SU-DHL-6 (cell line): ENCODE results near the gene LMNA.

Experiments used
- H2AFZ ChIP-seq: fragments of 200-600 bp; sonication (generic); 2 replicates; pipeline ENCODE4 v1.6.1; 2014; ENCODE audit warnings: low read depth, mild to moderate bottlenecking, moderate library complexity, mixed read lengths, antibody characterized with exemption, low read length; ENCODE audit not compliant: severe bottlenecking
- H3F3A ChIP-seq: fragments of 200-600 bp; shearing (Covaris generic); 2 replicates; pipeline ENCODE4 v1.6.0; 2016; ENCODE audit warnings: antibody characterized with exemption, mild to moderate bottlenecking; ENCODE audit not compliant: insufficient read depth
- H3K27ac ChIP-seq: fragments of 200-600 bp; sonication (generic); 2 replicates; pipeline ENCODE4 v1.5.1; 2016; ENCODE audit warnings: low read depth, mild to moderate bottlenecking, low read length, moderate library complexity, mixed read lengths
- H3K27me3 ChIP-seq: fragments of 200-600 bp; sonication (generic), shearing (Covaris generic); 2 replicates; pipeline ENCODE4 v1.6.0; 2014; ENCODE audit warnings: mild to moderate bottlenecking, low read length
- H3K36me3 ChIP-seq: fragments of 200-600 bp; sonication (generic); 2 replicates; pipeline ENCODE4 v1.6.1; 2014; ENCODE audit warnings: mild to moderate bottlenecking, low read length, mixed read lengths
- H3K4me2 ChIP-seq: fragments of 300-600, 200-600 bp; shearing (Covaris generic), sonication (generic); 2 replicates; pipeline ENCODE4 v1.6.0; 2014; ENCODE audit warnings: low read length, low read depth, mild to moderate bottlenecking; ENCODE audit not compliant: poor library complexity, severe bottlenecking
- H3K4me3 ChIP-seq: fragments of 200-600 bp; sonication (generic); 2 replicates; pipeline ENCODE4 v1.5.1; 2014; ENCODE audit warnings: antibody characterized with exemption, low read length, mild to moderate bottlenecking, mixed read lengths; ENCODE audit not compliant: insufficient read depth, poor library complexity, severe bottlenecking
- H3K79me2 ChIP-seq: fragments of 200-600 bp; sonication (generic); 2 replicates; pipeline ENCODE4 v1.6.1; 2014; ENCODE audit warnings: mild to moderate bottlenecking, low read length, moderate library complexity; ENCODE audit not compliant: insufficient read depth
- H3K9ac ChIP-seq: fragments of 200-600 bp; sonication (generic); 2 replicates; pipeline ENCODE4 v1.7.0; 2014; ENCODE audit warnings: mild to moderate bottlenecking, low read length
- H3K9me2 ChIP-seq: fragments of 200-600 bp; sonication (generic); replicated peaks from 2 replicates; pipeline ENCODE4 v1.6.1; 2014; ENCODE audit warnings: low read length; ENCODE audit not compliant: insufficient read depth
- H3K9me3 ChIP-seq: fragments of 200-600 bp; sonication (generic); 2 replicates; pipeline ENCODE4 v1.6.1; 2014; ENCODE audit warnings: low read length, mixed read lengths; ENCODE audit not compliant: insufficient read depth
- H4K20me1 ChIP-seq: fragments of 200-600 bp; sonication (generic); 2 replicates; pipeline ENCODE4 v1.6.1; 2014; ENCODE audit warnings: low read depth, mild to moderate bottlenecking, antibody characterized with exemption, low read length, moderate library complexity, mixed read lengths
- CTCF ChIP-seq: fragments of 200-600 bp; sonication (generic); IDR thresholded peaks from one replicate; pipeline ENCODE4 v1.5.1; 2017; ENCODE audit warnings: antibody characterized with exemption, mild to moderate bottlenecking, low read length, moderate library complexity; ENCODE audit not compliant: insufficient read depth, poor library complexity, severe bottlenecking
- EZH2phosphoT487 ChIP-seq: fragments of 200-600 bp; sonication (generic), shearing (Covaris generic); conservative IDR thresholded peaks from 2 replicates; pipeline ENCODE4 v1.6.1; 2018; ENCODE audit warnings: mild to moderate bottlenecking, antibody characterized with exemption, low read length, moderate library complexity, mixed read lengths

Gene LMNA

DNA sequence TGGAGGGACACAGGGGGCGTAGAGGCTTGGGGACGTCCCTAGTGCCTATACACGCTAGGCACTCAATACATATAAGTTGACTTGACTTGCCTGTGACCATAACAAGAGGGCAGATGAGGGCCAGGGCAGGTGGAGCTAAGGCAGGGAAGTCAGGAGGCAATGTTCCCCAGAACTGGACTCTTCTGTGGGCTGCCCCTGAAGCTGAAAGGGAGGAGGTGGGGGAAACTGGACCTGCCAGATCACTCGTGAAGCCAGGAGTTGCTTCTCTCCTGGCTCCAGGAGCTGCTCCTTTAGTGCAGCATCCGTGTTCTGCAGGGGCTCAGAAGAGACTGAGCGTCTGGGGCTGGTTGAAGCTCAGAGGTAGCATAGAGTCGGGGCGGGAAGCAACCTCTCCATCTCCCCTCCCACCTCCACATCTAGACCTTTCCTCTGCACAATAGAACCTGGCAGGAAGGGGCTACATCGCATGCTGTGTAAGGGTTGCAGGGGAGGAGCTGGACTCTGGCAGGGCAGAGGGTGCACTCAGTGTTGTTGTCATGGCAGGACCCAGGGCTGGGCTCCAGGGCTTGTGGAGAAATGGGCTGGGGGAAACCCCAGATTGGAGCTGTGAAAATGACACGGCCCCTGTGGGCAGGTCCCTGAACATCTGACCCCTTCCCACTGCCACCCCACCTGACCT lies 36.0 kb downstream of the LMNA start:
- Histone ChIP-seq H3K27me3 (no peaks in the 10 kb centered on the region), H3K9me2 (no peaks in the 10 kb centered on the region), H3K36me3 (no peaks in the 10 kb centered on the region), H3K4me3 (peak overlapping the region; percentile 62), H3K9ac (peak overlapping the region; percentile 67), H3K9me3 (no peaks in the 10 kb centered on the region), H4K20me1 (no peaks in the 10 kb centered on the region), H3K27ac (peak overlapping the region; percentile 94), H2AFZ (no peak overlapping the region), H3F3A (peaks cover 61% of the 10 kb centered on the region), H3K79me2 (peaks cover 32% of the 10 kb centered on the region), H3K4me2 (peak overlapping the region; percentile 98)
- TF ChIP-seq EZH2phosphoT487 (no peak), CTCF (no peak)

DNA sequence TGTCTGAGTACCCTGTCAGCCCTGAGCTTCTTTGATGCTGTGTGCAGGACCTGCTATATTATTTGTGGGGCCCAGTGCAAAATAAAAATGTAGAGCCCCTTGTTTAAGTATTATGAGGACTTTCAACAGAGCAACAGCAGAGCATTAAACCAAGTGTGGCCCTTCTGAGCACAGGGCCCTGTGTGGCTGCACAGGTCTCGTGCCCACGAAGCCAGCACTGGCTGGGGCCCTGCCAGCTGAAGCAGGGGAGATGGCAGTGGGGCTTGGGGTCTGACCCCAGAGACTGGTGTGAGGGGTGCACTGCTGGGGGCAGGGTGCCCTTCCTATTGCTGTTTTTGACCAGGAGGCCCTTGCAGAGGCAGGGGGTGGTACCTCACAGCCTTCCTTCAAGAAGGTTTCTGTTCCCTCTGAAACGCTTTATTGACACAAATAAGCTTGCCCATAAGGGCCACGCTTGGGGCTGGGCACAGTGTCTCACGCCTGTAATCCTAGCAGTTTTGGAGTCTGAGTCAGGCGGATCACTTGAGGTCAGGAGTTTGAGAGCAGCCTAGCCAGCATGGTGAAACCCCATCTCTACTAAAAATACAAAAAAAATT lies 36.7 kb downstream of the LMNA start:
- Histone ChIP-seq H3K4me2 (peak overlapping the region; percentile 98), H3K9me3 (no peaks in the 10 kb centered on the region), H3K4me3 (peak overlapping the region; percentile 62), H3K79me2 (peaks cover 39% of the 10 kb centered on the region), H3K36me3 (no peaks in the 10 kb centered on the region), H3K9ac (peak overlapping the region; percentile 67), H3K9me2 (no peaks in the 10 kb centered on the region), H3F3A (peaks cover 62% of the 10 kb centered on the region), H3K27me3 (no peaks in the 10 kb centered on the region), H4K20me1 (no peaks in the 10 kb centered on the region), H2AFZ (no peak overlapping the region), H3K27ac (peak overlapping the region; percentile 94)
- TF ChIP-seq CTCF, result no peak

GRCh38 chr1:156152628-156153027 lies 38.1 kb downstream of the LMNA start:
- H3K4me2 ChIP-seq, result peak overlapping the region; percentile 98
- H3K27ac ChIP-seq, result peak overlapping the region; percentile 94
- H3K79me2 ChIP-seq, result peaks cover 41% of the 10 kb centered on the region
- H3K27me3 ChIP-seq, result no peaks in the 10 kb centered on the region
- no peak overlapping the region for H2AFZ ChIP-seq
- H3F3A ChIP-seq, result peaks cover 66% of the 10 kb centered on the region
- no peaks in the 10 kb centered on the region for H3K9me2 ChIP-seq
- H4K20me1 ChIP-seq, result no peaks in the 10 kb centered on the region
- H3K36me3 ChIP-seq, result no peaks in the 10 kb centered on the region
- H3K4me3 ChIP-seq, result no peak overlapping the region
- H3K9ac ChIP-seq, result peak overlapping the region; percentile 67
- no peak for TF ChIP-seq EZH2phosphoT487
- TF ChIP-seq CTCF, result no peak
- H3K9me3 ChIP-seq, result no peaks in the 10 kb centered on the region
